GM21786 (cell line): ENCODE results near the gene HIVEP3.

Experiments used
- ATAC-seq: cut with Tn5 transposase; IDR thresholded peaks from one replicate; pipeline ENCODE4 v1.9.1; 2021; ENCODE audit not compliant: unreplicated experiment

Gene HIVEP3

DNA sequence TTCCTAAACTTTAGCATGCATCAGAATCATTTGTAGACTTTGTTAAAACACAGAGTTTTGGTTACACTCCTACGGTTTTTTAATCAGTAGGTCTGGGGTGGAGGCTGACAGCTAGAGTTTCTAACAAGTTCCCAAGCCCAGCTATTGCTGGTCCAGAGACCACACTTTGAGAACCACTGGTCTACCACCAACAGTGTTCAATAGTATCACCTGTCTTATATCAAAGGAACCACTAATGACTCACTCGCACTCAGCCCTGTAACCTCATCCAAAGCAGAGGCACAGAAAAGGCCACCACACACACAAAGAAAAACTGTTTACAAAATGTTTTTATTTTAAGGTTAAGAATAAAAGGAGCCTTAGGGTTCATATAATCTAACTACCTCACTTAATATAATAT lies 68.7 kb downstream of the HIVEP3 start:
- no peak for ATAC-seq

GRCh38 chr1:41849211-41849759 lies 69.4 kb downstream of the HIVEP3 start:
- no peak for ATAC-seq

GRCh38 chr1:41848216-41848952 lies 70.3 kb downstream of the HIVEP3 start:
- ATAC-seq: no peak

- no peak for ATAC-seq
Measured at GRCh38 chr1:41847733-41848132, 71.0 kb downstream of the HIVEP3 start.

GRCh38 chr1:41846625-41847405 lies 71.9 kb downstream of the HIVEP3 start:
- no peak for ATAC-seq

DNA sequence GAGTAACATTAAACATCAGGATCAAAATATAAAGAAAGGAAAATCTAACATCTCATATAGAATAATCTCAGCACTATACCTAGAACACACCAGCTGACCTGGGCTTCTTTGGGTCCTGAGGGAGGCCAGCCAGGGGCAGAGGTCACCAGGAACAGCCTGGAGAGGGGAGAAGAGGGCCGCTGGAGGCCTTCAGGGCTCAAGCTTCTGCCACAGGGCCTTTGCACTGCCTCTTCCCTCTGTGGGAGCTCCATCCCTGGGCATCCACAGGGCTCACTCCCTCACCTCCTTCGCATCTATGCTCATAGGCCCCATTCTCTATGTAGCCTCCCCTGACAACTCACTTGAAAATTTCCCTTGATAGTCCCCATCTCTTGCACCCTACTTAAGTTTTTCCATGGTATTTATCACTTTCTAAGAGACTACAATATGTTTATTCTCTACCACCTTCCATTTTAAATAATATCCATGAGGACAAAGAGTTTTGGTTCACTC lies 73.9 kb downstream of the HIVEP3 start:
- ATAC-seq: no peak

GRCh38 chr1:41844255-41844654 lies 74.5 kb downstream of the HIVEP3 start:
- ATAC-seq: no peak

DNA sequence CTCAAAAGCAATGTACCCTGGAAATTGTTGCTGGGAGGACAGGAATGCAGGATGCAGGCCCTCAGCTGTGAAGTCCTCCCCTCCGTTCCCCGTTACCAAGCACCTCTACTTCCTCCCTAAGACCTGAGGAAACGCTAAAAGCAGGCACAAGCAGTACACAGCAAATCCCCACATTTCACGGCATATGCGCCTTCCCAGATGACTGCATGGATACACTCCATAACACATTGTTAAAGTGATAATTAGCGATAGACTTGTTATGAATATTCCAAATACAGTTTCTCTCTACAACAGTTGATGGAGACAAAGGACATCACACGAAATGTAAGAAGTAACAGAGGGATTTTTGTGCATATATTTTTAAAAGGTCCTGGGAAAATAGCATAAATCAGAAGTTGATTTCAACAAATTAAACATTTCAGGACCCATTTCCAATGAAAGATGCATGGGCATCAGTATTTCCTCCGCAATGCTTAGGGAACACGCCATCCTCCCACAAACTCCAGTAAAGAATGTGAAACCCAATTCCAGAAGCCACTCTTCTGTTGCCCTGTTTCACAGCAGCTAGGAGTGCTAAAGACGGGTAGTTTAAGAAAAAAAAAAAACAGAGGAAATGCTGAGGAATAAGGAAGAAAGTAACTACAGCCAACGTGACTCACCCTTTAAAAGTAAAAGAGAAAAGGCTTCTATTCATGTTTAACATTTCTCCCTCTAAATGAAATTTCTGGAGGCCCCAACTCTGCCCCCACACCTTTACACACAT lies 75.5 kb downstream of the HIVEP3 start:
- ATAC-seq: no peak

GRCh38 chr1:41842326-41842725 lies 76.4 kb downstream of the HIVEP3 start:
- ATAC-seq: no peak

GRCh38 chr1:41840592-41841246 lies 78.0 kb downstream of the HIVEP3 start:
- ATAC-seq: no peak

DNA sequence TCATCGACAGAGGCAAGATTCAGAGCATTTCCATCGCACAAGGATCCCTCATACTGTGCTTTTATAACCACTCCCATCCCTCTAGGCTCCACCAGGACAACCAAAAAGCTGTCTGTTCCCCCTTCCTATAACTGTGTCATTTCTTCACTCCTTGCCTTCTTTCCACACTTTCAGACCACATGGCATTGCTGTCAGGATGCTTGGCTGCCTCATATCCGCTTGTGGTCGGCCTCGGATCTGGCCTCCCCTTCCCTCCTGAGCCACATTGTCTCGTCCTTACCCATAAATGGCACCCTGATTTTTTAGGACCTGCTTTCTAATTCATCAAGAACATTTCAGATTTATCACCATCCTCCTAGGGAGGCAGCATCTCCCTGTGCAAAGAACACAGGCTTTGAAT lies 80.5 kb downstream of the HIVEP3 start:
- ATAC-seq: no peak

- no peak for ATAC-seq
Measured at GRCh38 chr1:41837691-41838090, 81.0 kb downstream of the HIVEP3 start.

DNA sequence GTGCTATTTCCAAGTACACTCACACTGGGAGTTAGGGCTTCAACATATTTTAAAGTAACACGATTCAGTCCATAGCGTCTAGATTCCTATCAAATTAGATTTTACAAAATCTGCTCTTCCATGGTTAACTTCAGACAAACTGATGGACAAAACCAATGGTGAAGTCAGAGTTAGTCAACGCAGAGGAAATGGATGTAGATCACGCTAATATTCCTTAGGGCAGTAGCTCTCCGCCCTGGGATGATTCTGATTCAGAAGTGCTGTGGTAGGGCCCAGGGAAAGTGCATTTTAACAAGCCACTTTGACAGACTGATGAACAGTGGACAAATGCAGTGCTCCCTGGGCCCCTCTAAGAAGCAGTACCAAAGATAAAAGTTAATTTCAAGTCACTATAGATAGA lies 83.2 kb downstream of the HIVEP3 start:
- ATAC-seq: no peak

- ATAC-seq: no peak
Measured at GRCh38 chr1:41833519-41834000, 85.2 kb downstream of the HIVEP3 start.

DNA sequence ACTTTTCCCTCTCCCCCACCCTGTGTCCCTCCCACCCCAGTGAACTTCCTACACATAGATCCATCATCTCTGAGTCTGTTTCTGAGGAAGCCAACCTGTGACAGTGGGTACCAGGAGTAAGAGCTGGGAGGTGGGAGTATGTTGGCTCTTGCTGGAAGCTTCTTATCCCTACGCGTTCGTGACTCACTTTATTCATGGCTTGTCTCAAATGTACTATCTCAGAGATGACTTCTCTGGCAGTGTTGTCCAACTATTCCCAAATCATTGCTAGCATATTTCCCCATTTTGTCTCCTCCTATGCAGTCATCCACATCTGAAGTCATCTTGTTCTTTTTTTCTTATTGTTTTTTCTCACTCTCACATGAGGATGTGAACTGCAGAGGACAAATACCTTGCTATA lies 88.0 kb downstream of the HIVEP3 start:
- ATAC-seq: no peak

- ATAC-seq: no peak
Measured at GRCh38 chr1:41827991-41828570, 90.6 kb downstream of the HIVEP3 start.

GRCh38 chr1:41823471-41823870 lies 95.3 kb downstream of the HIVEP3 start:
- ATAC-seq: no peak

- no peak for ATAC-seq
Measured at GRCh38 chr1:41822866-41823265, 95.9 kb downstream of the HIVEP3 start.

GRCh38 chr1:41819843-41820242 lies 98.9 kb downstream of the HIVEP3 start:
- no peak for ATAC-seq

- ATAC-seq: no peak
Measured at GRCh38 chr1:41819069-41819468, 99.7 kb downstream of the HIVEP3 start.
